ENCODE results near the gene HINFP.

The HINFP gene

DNA sequence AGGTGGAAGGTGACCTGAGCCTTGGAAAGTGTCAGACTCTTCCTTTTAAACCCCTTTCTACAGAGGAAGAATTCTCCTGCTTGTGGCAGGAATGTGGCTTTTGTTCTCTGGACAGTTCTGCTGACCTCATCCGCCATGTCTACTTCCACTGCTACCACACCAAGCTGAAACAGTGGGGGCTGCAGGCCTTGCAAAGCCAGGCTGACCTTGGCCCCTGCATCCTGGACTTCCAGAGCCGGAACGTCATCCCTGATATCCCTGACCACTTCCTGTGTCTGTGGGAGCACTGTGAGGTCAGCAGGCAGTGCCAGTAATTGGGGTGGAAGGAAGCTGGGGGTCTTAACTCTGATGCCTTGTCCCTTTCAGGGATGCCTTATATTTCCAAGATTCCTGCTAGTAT is 9.3 kb downstream of the HINFP start:
- no peak for TF ChIP-seq CTCF (IDR thresholded peaks at IDR 0.05)

DNA sequence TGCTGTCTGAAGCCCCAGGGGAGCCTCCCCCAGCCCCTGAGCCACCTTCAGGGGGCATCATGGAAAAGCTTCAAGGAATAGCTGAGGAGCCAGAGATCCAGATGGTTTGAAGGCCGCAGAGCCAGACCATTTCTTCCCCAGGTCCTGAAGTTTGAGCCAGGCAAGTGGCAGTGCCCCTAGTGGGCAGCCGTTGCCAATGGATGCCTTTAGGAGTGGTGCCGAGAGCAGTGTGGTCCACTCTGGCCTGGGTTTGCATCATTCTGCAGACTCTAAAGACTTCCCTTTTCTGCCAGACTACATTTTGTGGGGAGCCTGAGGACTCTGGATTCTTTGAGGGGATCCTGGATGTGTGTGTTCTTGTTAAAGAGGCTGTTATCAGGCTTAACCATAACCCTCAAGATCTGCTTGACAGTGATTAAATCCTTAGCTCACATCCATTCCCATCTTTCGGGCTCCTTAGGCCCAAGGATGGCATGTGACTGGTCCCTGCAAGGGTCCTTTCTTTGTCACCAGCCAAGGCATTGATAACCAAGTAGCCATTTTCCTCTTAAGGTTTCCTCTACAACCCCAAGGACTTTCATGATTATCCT is 13.1 kb downstream of the HINFP start:
- peak; percentile 56 for TF ChIP-seq CTCF (IDR thresholded peaks at IDR 0.05)

- TF ChIP-seq CTCF (IDR thresholded peaks at IDR 0.05), result peak; percentile 60
Measured at GRCh38 chr11:119144825-119145486, 23.6 kb downstream of the HINFP start.

DNA sequence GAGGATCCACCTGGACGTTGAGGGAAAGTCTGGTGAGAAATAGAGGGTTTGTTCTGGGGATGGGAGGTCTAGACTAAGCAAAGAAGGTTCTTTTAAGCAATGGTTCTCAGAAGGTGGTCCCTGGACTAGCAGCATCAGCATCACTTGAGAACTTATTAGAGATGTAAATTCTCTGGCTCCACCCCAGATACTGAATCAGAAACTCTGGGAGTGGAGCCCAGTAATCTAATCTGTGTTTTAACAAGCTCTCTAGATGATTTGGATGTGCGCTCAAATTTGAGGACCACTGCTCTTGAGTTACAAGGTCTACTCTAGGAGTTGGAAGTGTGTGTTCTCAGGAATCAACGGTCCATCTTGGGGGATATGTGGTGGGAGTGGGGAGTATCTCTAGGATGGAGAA is 24.2 kb downstream of the HINFP start:
- TF ChIP-seq CTCF (IDR thresholded peaks at IDR 0.05), result no peak

DNA sequence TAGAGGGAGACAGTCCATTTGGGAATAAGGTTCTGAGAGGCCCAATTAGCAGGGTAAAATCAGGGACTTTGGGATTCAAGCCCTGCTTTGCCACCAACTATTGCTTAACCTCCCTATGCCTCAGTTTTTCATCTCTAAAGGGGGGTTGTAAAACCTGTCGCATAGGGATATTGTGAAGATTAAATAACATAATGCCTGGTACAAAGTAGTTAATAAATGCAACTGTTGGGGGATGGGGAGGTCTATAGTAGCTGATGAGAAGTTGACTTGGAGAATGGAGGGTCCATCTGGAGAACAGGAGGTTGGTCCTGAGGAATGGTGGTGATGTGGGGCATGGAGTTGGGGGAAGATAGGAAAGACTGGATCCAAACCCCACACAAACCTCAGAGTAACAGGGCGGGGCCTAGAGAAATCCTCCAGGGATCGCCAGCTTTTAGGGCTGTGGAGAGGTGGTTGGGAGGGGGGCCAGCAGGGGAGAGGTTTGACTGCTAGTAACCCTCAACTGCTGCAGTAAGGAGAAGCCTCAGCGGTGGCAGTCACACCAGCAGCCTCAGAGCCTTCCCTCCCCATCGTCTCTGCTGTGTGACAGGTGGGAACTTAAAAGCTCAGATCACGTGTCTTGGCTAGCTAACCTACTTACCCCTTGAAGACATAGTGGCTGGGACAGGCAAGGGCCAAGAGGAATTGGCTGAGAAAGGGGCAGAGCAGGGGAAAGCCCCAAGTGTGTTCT is 26.4 kb downstream of the HINFP start:
- no peak for TF ChIP-seq CTCF (IDR thresholded peaks at IDR 0.05)

GRCh38 chr11:119148720-119149017 is 27.3 kb downstream of the HINFP start:
- no peak for TF ChIP-seq CTCF (IDR thresholded peaks at IDR 0.05)

DNA sequence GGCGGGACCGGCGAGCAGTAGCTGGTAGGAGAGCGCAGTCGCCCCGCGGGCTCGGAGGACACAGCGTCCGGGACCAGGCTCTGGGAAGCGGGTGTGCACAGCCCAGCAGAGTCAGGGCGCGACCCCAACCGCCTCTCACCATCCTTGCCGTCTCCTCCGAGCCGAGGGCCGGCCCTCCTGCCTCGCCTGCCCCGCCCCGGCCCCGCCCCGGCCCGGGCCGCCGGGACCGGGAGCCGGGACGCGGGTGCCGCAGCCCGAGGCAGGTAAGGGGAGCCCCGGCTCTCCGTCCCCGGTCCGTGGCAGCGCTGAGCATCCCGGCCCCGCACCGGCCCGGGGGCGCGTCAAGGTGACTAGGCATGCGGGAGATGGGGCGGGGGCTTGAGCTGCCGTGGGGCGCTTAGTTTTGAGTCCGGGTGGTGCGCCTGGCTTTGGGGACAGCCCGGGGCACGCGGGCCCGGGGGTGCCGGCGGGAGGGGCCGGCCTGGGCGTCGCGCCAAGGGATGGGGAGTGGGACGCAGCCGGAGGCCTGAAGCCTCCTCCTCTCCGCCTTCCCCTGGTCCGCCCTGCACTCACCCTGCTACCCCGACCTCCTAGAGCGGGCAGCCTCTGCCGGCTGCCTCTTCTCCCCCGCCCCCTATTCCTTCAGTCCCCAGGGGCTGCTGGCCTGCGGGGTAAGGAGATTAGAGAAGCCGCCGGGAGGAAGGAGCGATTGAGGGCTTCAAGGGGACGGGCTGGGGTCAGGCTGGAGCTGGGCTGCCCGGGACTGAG is 27.8 kb downstream of the HINFP start, which contains the start of gene ABCG4:
Gene ABCG4, plus strand, starts transcription at position 35 of the 768 bp plus-strand sequence. CDS start 914 bp downstream, outside the sequence.
- no peak for TF ChIP-seq CTCF (IDR thresholded peaks at IDR 0.05)
